Neural cell (in vitro differentiated cells): ENCODE data around the gene DIAPH2. TPM values are rescaled to one million over a fixed set of nuclear protein-coding genes. Genes with fewer than 3 reads are reported as not detected.

Experiments
- H2AFZ ChIP-seq: fragments of 200-600, 300-800 bp; sonication (generic), shearing (Covaris generic); 2 replicates; pipeline ENCODE4 v1.6.0; 2014; ENCODE audit warnings: low read depth, mild to moderate bottlenecking, antibody characterized with exemption, low read length, moderate library complexity
- H3F3A ChIP-seq: fragments of 200-600 bp; shearing (Covaris generic); 2 replicates; pipeline ENCODE4 v1.6.1; 2016; ENCODE audit warnings: mild to moderate bottlenecking, moderate library complexity, mixed read lengths, antibody characterized with exemption, low read length; ENCODE audit not compliant: insufficient read depth, poor library complexity, severe bottlenecking
- H3K27ac ChIP-seq: fragments of 200-600, 300-800 bp; sonication (generic), shearing (Covaris generic); 2 replicates; pipeline ENCODE4 v1.5.1; 2014; ENCODE audit warnings: mild to moderate bottlenecking, low read length, moderate library complexity
- H3K27me3 ChIP-seq: fragments of 300-800, 200-600 bp; sonication (generic), shearing (Covaris generic); 2 replicates; pipeline ENCODE4 v1.6.0; 2014; ENCODE audit warnings: mild to moderate bottlenecking, low read depth, low read length, moderate library complexity; ENCODE audit not compliant: insufficient read depth
- H3K36me3 ChIP-seq: fragments of 300-800, 200-600 bp; sonication (generic), shearing (Covaris generic); 2 replicates; pipeline ENCODE4 v1.5.1; 2014; ENCODE audit warnings: mild to moderate bottlenecking, antibody characterized with exemption, low read length, moderate library complexity; ENCODE audit not compliant: insufficient read depth
- H3K4me2 ChIP-seq: fragments of 300-800, 200-600 bp; sonication (generic), shearing (Covaris generic); 2 replicates; pipeline ENCODE4 v1.6.0; 2014; ENCODE audit warnings: mild to moderate bottlenecking, low read length
- H3K4me3 ChIP-seq: fragments of 300-800, 200-600 bp; sonication (generic), shearing (Covaris generic); 2 replicates; pipeline ENCODE4 v1.5.1; 2014; ENCODE audit warnings: mild to moderate bottlenecking, low read length, moderate library complexity
- H3K79me2 ChIP-seq: fragments of 200-600 bp; shearing (Covaris generic); replicated peaks from 2 replicates; pipeline ENCODE4 v1.6.0; 2014; ENCODE audit warnings: mild to moderate bottlenecking, low read length, moderate library complexity; ENCODE audit not compliant: insufficient read depth
- H3K9ac ChIP-seq: fragments of 300-800, 200-600 bp; sonication (generic), shearing (Covaris generic); 2 replicates; pipeline ENCODE4 v1.6.1; 2016; ENCODE audit warnings: mild to moderate bottlenecking, low read length, mixed read lengths
- H3K9me2 ChIP-seq: fragments of 200-600 bp; shearing (Covaris generic); 2 replicates; pipeline ENCODE4 v1.6.1; 2016; ENCODE audit warnings: mild to moderate bottlenecking, low read length, mixed read lengths; ENCODE audit not compliant: insufficient read depth
- H3K9me3 ChIP-seq: fragments of 200-600, 300-800 bp; sonication (generic), shearing (Covaris generic); 2 replicates; pipeline ENCODE4 v1.6.1; 2016; ENCODE audit warnings: mild to moderate bottlenecking, mixed run types, low read length, moderate library complexity, mixed read lengths
- H4K20me1 ChIP-seq: fragments of 200-600 bp; shearing (Covaris generic); 2 replicates; pipeline ENCODE4 v1.6.1; 2016; ENCODE audit warnings: mild to moderate bottlenecking, mixed run types; ENCODE audit not compliant: insufficient read depth
- CTCF ChIP-seq: fragments of 450-650 bp; IDR thresholded peaks from 2 replicates; pipeline ENCODE4 v1.5.1; 2014; ENCODE audit warnings: antibody characterized with exemption, mild to moderate bottlenecking, moderate library complexity; ENCODE audit not compliant: poor library complexity, severe bottlenecking
- EP300 ChIP-seq: fragments of 450-650 bp; conservative IDR thresholded peaks from 2 replicates; pipeline ENCODE4 v1.6.1; 2014; ENCODE audit warnings: antibody characterized with exemption, mild to moderate bottlenecking, moderate library complexity; ENCODE audit not compliant: poor library complexity, severe bottlenecking
- EZH2 ChIP-seq: fragments of 200-600, 300-800 bp; shearing (Covaris generic), sonication (generic); IDR thresholded peaks from 2 replicates; pipeline ENCODE4 v1.6.1; 2014; ENCODE audit warnings: antibody characterized with exemption, low read length, borderline replicate concordance, mild to moderate bottlenecking; ENCODE audit not compliant: insufficient read depth, poor library complexity, severe bottlenecking
- MXI1 ChIP-seq: fragments of 450-650 bp; conservative IDR thresholded peaks from 2 replicates; pipeline ENCODE4 v1.6.1; 2014; ENCODE audit warnings: antibody characterized with exemption, mild to moderate bottlenecking; ENCODE audit not compliant: poor library complexity, severe bottlenecking
- POLR2AphosphoS5 ChIP-seq: IDR thresholded peaks from 2 replicates; pipeline ENCODE4 v1.6.1; 2012
- RAD21 ChIP-seq: fragments of 450-650 bp; conservative IDR thresholded peaks from 2 replicates; pipeline ENCODE4 v1.6.1; 2014; ENCODE audit warnings: antibody characterized with exemption, mild to moderate bottlenecking, moderate library complexity
- REST ChIP-seq: IDR thresholded peaks from 2 replicates; pipeline ENCODE4 v1.6.1; 2012; ENCODE audit warnings: borderline replicate concordance
- SMC3 ChIP-seq: fragments of 450-650 bp; conservative IDR thresholded peaks from 2 replicates; pipeline ENCODE4 v1.6.1; 2014; ENCODE audit warnings: antibody characterized with exemption, mild to moderate bottlenecking, moderate library complexity; ENCODE audit not compliant: poor library complexity
- TAF1 ChIP-seq: IDR thresholded peaks from 2 replicates; pipeline ENCODE4 v1.6.1; 2012; ENCODE audit warnings: low read depth
- polyA plus RNA-seq: library from polyadenylated mRNA; depleted of rRNA; stranded (reverse); fragments of >200 nt; gene quantifications from 2 replicates; pipeline ENCODE4 v1.2.3, GENCODE V29; 2014

The DIAPH2 gene
- polyA plus RNA-seq, 1 donor from 2014 or later: 0.07 TPM

GRCh38 chrX:97563531-97564133 is 879.0 kb downstream of the DIAPH2 start:
- Histone ChIP-seq H3K9me2 (no peaks in the 10 kb centered on the region), H3K4me3 (no peak overlapping the region), H3K36me3 (no peaks in the 10 kb centered on the region), H3K9ac (no peak overlapping the region), H4K20me1 (no peaks in the 10 kb centered on the region), H3K9me3 (no peaks in the 10 kb centered on the region), H3K79me2 (no peaks in the 10 kb centered on the region), H3K27ac (no peak overlapping the region), H2AFZ (no peak overlapping the region), H3K27me3 (no peaks in the 10 kb centered on the region), H3K4me2 (no peak overlapping the region), H3F3A (no peaks in the 10 kb centered on the region)
- TF ChIP-seq REST (no peak), EP300 (no peak), EZH2 (no peak), MXI1 (no peak)

- H3K9me3 ChIP-seq: no peaks in the 10 kb centered on the region
- no peak overlapping the region for H3K27ac ChIP-seq
- no peak overlapping the region for H2AFZ ChIP-seq
- H3K27me3 ChIP-seq: no peaks in the 10 kb centered on the region
- H3K9ac ChIP-seq: no peak overlapping the region
- no peaks in the 10 kb centered on the region for H3K9me2 ChIP-seq
- H4K20me1 ChIP-seq: no peaks in the 10 kb centered on the region
- no peaks in the 10 kb centered on the region for H3K36me3 ChIP-seq
- no peak overlapping the region for H3K4me2 ChIP-seq
- H3K79me2 ChIP-seq: no peaks in the 10 kb centered on the region
- TF ChIP-seq EZH2 (no peak), SMC3 (no peak), REST (no peak), TAF1 (no peak), RAD21 (no peak), MXI1 (no peak), CTCF (no peak), POLR2AphosphoS5 (no peak), EP300 (no peak)
- no peaks in the 10 kb centered on the region for H3F3A ChIP-seq
- no peak overlapping the region for H3K4me3 ChIP-seq
Measured at GRCh38 chrX:97564496-97564895, 879.9 kb downstream of the DIAPH2 start.
